HEK293 (cell line): Measurements from ENCODE around the gene USP9Y.

Source experiments
- BCL11A ChIP-seq: fragments of 450-650 bp; formaldehyde crosslinking; IDR thresholded peaks from 2 replicates; pipeline ENCODE4 v1.5.1; 2016; ENCODE audit warnings: low read depth, missing biosample characterization, missing genetic modification characterization
- YY1 ChIP-seq: fragments of 450-650 bp; formaldehyde crosslinking; IDR thresholded peaks from 2 replicates; pipeline ENCODE4 v1.5.1; 2018; ENCODE audit warnings: missing biosample characterization, missing genetic modification characterization
- ZNF112 ChIP-seq: fragments of 450-650 bp; formaldehyde crosslinking; IDR thresholded peaks from 2 replicates; pipeline ENCODE4 v1.5.0; 2017; ENCODE audit warnings: missing biosample characterization, missing genetic modification characterization
- ZNF138 ChIP-seq: fragments of 450-650 bp; formaldehyde crosslinking; IDR thresholded peaks from 2 replicates; pipeline ENCODE4 v1.5.1; 2016; ENCODE audit warnings: missing biosample characterization, missing genetic modification characterization, borderline replicate concordance
- ZNF211 ChIP-seq: fragments of 450-650 bp; formaldehyde crosslinking; IDR thresholded peaks from 2 replicates; pipeline ENCODE4 v1.5.1; 2016; ENCODE audit warnings: low read depth, missing biosample characterization, missing genetic modification characterization
- ZNF274 ChIP-seq, 2 experiments: fragments of 200-500 bp in 1 of 2; fragments of 450-650 bp in 1 of 2; sonication (Bioruptor generic) in 1 of 2; formaldehyde crosslinking in 1 of 2; IDR thresholded peaks; 2 replicates each; pipeline versions ENCODE4 v1.5.1 to v1.6.1; 2014 to 2016; ENCODE audit warnings: borderline replicate concordance in 1 of 2, inconsistent platforms in 1 of 2, low read length in 1 of 2, missing biosample characterization in 1 of 2, missing genetic modification characterization in 1 of 2
- ZNF311 ChIP-seq: fragments of 450-650 bp; formaldehyde crosslinking; IDR thresholded peaks from 2 replicates; pipeline ENCODE4 v1.5.1; 2017; ENCODE audit warnings: missing biosample characterization, missing genetic modification characterization, borderline replicate concordance
- ZNF561 ChIP-seq: fragments of 450-650 bp; IDR thresholded peaks from 2 replicates; pipeline ENCODE4 v1.5.1; 2018; ENCODE audit warnings: missing biosample characterization, missing genetic modification characterization, borderline replicate concordance
- ZNF76 ChIP-seq: fragments of 450-650 bp; formaldehyde crosslinking; IDR thresholded peaks from 2 replicates; pipeline ENCODE4; 2016; ENCODE audit warnings: low read depth, missing biosample characterization, missing genetic modification characterization, borderline replicate concordance
- TF ChIP-seq, protein P1 (sequence below): fragments of 450-650 bp; formaldehyde crosslinking; IDR thresholded peaks from 2 replicates; pipeline ENCODE4 v1.5.1; 2016; ENCODE audit warnings: missing biosample characterization, missing genetic modification characterization
- TF ChIP-seq, protein P2 (sequence below): fragments of 450-650 bp; formaldehyde crosslinking; IDR thresholded peaks from 2 replicates; pipeline ENCODE4 v1.5.1; 2016; ENCODE audit warnings: missing biosample characterization, missing genetic modification characterization
- TF ChIP-seq, protein P3 (sequence below): sonication (generic); formaldehyde crosslinking; IDR thresholded peaks from 2 replicates; pipeline ENCODE4 v1.8.1; 2022; ENCODE audit warnings: mild to moderate bottlenecking, moderate library complexity, missing genetic modification reagents

DNA sequence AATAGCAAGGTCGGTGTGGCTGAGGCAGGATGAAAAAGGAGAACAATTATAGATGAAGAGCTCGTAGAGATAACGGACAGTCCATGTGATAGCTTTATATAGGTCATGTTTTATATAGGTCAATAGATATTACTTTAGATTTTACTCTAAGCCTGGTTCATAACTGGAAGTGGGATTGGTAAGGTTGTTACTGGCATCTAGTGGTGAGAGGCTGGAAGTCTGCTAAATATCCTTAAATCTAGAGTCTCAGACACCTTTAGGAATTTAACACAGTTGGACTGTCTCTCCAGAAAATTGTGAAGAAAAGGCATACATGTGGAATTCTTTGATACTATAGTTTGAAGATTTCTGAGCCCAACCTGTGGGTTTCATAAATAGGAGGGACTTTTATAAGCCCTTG lies 108.0 kb downstream of the USP9Y start:
- no peak for TF ChIP-seq BCL11A (tag by site-specific recombination)
- TF ChIP-seq, protein P1, sequence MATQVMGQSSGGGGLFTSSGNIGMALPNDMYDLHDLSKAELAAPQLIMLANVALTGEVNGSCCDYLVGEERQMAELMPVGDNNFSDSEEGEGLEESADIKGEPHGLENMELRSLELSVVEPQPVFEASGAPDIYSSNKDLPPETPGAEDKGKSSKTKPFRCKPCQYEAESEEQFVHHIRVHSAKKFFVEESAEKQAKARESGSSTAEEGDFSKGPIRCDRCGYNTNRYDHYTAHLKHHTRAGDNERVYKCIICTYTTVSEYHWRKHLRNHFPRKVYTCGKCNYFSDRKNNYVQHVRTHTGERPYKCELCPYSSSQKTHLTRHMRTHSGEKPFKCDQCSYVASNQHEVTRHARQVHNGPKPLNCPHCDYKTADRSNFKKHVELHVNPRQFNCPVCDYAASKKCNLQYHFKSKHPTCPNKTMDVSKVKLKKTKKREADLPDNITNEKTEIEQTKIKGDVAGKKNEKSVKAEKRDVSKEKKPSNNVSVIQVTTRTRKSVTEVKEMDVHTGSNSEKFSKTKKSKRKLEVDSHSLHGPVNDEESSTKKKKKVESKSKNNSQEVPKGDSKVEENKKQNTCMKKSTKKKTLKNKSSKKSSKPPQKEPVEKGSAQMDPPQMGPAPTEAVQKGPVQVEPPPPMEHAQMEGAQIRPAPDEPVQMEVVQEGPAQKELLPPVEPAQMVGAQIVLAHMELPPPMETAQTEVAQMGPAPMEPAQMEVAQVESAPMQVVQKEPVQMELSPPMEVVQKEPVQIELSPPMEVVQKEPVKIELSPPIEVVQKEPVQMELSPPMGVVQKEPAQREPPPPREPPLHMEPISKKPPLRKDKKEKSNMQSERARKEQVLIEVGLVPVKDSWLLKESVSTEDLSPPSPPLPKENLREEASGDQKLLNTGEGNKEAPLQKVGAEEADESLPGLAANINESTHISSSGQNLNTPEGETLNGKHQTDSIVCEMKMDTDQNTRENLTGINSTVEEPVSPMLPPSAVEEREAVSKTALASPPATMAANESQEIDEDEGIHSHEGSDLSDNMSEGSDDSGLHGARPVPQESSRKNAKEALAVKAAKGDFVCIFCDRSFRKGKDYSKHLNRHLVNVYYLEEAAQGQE (tag by site-specific recombination), result no peak
- TF ChIP-seq, protein P2, sequence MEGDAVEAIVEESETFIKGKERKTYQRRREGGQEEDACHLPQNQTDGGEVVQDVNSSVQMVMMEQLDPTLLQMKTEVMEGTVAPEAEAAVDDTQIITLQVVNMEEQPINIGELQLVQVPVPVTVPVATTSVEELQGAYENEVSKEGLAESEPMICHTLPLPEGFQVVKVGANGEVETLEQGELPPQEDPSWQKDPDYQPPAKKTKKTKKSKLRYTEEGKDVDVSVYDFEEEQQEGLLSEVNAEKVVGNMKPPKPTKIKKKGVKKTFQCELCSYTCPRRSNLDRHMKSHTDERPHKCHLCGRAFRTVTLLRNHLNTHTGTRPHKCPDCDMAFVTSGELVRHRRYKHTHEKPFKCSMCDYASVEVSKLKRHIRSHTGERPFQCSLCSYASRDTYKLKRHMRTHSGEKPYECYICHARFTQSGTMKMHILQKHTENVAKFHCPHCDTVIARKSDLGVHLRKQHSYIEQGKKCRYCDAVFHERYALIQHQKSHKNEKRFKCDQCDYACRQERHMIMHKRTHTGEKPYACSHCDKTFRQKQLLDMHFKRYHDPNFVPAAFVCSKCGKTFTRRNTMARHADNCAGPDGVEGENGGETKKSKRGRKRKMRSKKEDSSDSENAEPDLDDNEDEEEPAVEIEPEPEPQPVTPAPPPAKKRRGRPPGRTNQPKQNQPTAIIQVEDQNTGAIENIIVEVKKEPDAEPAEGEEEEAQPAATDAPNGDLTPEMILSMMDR (tag by site-specific recombination), result no peak
- TF ChIP-seq, protein P3, sequence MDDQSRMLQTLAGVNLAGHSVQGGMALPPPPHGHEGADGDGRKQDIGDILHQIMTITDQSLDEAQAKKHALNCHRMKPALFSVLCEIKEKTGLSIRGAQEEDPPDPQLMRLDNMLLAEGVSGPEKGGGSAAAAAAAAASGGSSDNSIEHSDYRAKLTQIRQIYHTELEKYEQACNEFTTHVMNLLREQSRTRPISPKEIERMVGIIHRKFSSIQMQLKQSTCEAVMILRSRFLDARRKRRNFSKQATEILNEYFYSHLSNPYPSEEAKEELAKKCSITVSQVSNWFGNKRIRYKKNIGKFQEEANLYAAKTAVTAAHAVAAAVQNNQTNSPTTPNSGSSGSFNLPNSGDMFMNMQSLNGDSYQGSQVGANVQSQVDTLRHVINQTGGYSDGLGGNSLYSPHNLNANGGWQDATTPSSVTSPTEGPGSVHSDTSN (CRISPR knock-in tag), result no peak
- TF ChIP-seq ZNF76 (tag by site-specific recombination), result no peak
- TF ChIP-seq ZNF311 (tag by site-specific recombination), result no peak
- TF ChIP-seq ZNF112 (tag by site-specific recombination), result no peak
- TF ChIP-seq ZNF561 (tag by site-specific recombination), result no peak
- TF ChIP-seq ZNF274 (IDR thresholded peaks at IDR 0.05; ENCODE audit: low read length), result no peak
- TF ChIP-seq ZNF274 (tag by site-specific recombination; IDR thresholded peaks at IDR 0.05; ENCODE audit: borderline replicate concordance), result no peak
- no peak for TF ChIP-seq ZNF211 (tag by site-specific recombination)
- no peak for TF ChIP-seq YY1 (tag by site-specific recombination)
- TF ChIP-seq ZNF138 (tag by site-specific recombination), result no peak
